GM23338 (cell line): Measurements from ENCODE around the gene DTNA.

Experiments
- EZH2 ChIP-seq: fragments of 200-600 bp; sonication (generic); IDR thresholded peaks from one replicate; pipeline ENCODE4 v1.8.0; 2017; ENCODE audit warnings: antibody characterized with exemption, mild to moderate bottlenecking, low read depth; ENCODE audit not compliant: unreplicated experiment
- POLR2AphosphoS5 ChIP-seq: IDR thresholded peaks from 2 replicates; pipeline ENCODE4 v1.6.1; 2016; ENCODE audit warnings: antibody characterized with exemption, low read depth
- STAT1 ChIP-seq: IDR thresholded peaks from one replicate; pipeline ENCODE4 v1.6.1; 2016; ENCODE audit warnings: antibody characterized with exemption; ENCODE audit not compliant: unreplicated experiment
- TF ChIP-seq, protein P1 (sequence below): IDR thresholded peaks from one replicate; pipeline ENCODE4 v1.6.1; 2018; ENCODE audit warnings: antibody characterized with exemption; ENCODE audit not compliant: unreplicated experiment
- TF ChIP-seq, protein P2 (sequence below), 2 experiments: fragments of 200-600 bp in 1 of 2; sonication (generic) in 1 of 2; conservative IDR thresholded peaks; 2 replicates each; pipeline versions ENCODE4 v1.5.1 to v1.6.1; 2016 to 2017; ENCODE audit warnings: antibody characterized with exemption in 2 of 2, low read depth in 2 of 2, mild to moderate bottlenecking in 2 of 2, moderate library complexity in 1 of 2

DNA sequence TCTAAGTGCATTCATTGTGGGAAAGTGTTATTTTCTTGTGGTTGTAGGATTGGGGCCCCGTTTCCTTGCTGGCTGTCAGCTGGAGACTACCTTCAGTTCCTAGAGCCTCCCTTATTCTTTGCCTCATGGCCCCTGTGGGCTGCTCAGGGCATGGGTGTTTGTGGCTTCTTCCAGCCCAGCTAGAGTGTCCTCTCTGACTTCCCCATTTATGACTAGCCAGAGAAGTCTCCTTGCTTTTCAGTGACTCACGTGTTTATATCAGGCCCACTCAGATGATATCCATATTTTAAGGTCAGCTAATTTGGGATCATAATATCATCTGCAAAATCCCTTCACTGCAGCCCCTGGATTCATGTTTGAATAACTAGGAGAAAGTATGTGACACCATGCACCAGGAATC, 62.8 kb downstream of the DTNA start:
- TF ChIP-seq POLR2AphosphoS5 (no peak), EZH2 (no peak), STAT1 (no peak)
- TF ChIP-seq, protein P1, sequence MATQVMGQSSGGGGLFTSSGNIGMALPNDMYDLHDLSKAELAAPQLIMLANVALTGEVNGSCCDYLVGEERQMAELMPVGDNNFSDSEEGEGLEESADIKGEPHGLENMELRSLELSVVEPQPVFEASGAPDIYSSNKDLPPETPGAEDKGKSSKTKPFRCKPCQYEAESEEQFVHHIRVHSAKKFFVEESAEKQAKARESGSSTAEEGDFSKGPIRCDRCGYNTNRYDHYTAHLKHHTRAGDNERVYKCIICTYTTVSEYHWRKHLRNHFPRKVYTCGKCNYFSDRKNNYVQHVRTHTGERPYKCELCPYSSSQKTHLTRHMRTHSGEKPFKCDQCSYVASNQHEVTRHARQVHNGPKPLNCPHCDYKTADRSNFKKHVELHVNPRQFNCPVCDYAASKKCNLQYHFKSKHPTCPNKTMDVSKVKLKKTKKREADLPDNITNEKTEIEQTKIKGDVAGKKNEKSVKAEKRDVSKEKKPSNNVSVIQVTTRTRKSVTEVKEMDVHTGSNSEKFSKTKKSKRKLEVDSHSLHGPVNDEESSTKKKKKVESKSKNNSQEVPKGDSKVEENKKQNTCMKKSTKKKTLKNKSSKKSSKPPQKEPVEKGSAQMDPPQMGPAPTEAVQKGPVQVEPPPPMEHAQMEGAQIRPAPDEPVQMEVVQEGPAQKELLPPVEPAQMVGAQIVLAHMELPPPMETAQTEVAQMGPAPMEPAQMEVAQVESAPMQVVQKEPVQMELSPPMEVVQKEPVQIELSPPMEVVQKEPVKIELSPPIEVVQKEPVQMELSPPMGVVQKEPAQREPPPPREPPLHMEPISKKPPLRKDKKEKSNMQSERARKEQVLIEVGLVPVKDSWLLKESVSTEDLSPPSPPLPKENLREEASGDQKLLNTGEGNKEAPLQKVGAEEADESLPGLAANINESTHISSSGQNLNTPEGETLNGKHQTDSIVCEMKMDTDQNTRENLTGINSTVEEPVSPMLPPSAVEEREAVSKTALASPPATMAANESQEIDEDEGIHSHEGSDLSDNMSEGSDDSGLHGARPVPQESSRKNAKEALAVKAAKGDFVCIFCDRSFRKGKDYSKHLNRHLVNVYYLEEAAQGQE, result no peak
- TF ChIP-seq, protein P2, sequence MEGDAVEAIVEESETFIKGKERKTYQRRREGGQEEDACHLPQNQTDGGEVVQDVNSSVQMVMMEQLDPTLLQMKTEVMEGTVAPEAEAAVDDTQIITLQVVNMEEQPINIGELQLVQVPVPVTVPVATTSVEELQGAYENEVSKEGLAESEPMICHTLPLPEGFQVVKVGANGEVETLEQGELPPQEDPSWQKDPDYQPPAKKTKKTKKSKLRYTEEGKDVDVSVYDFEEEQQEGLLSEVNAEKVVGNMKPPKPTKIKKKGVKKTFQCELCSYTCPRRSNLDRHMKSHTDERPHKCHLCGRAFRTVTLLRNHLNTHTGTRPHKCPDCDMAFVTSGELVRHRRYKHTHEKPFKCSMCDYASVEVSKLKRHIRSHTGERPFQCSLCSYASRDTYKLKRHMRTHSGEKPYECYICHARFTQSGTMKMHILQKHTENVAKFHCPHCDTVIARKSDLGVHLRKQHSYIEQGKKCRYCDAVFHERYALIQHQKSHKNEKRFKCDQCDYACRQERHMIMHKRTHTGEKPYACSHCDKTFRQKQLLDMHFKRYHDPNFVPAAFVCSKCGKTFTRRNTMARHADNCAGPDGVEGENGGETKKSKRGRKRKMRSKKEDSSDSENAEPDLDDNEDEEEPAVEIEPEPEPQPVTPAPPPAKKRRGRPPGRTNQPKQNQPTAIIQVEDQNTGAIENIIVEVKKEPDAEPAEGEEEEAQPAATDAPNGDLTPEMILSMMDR (conservative IDR thresholded peaks at IDR 0.05; ENCODE audit: low read depth in 2 of 2), result no peak
